Measurements from ENCODE around the gene COP1. TPM values are rescaled to one million over a fixed set of nuclear protein-coding genes. Genes with fewer than 3 reads are reported as not detected.
"Not testable (repeated sequence)": the region's sequence is repeated elsewhere in the genome, so short reads cannot be mapped to it uniquely, and the experiment has no call there.

Gene COP1
- total RNA-seq, 1 experiment from 2014 or later: 38.6 TPM

DNA sequence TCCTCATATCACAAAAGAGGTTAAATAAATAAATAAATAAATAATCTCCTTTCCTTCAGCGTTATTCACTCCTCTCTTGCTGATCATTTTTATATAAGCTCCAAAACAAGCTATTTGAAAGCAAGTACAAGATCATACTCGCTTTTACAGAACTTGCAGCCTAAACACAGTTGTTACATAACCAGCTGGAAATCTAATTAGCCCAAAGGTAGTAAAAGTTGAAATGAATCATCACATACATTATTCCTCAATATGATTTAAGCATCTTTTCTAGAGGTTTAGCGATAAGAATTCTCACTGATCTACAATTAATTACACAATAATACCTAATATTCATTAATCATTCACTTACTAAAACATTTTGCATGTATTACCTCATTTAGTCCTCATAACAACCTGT, 160.2 kb downstream of the COP1 start:
- DNase-seq (ENCODE audit: low read depth): no peak

- no peak for DNase-seq (ENCODE audit: low read depth)
Observed at GRCh38 chr1:176043537-176043936, 163.5 kb downstream of the COP1 start.

DNA sequence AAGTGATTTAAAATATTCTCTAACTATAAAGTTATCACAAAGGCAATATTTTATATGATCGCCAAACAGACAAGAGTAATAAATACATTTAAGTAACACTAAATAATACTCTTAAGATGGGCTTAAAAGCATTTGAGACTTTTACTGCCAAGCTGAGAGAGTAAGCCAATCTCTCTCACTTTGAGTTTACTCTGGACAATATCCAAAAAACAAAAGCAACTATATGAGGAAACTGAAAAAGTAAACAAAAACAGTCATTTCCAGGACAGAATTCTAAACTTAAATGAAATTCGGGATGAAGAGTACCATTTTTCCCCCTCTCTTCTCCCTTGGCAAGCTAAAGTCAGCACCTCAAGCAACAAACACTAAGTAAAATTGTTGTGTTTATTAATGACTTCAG, 173.2 kb downstream of the COP1 start:
- no peak for DNase-seq (ENCODE audit: low read depth)

- no peak for DNase-seq (ENCODE audit: low read depth)
Observed at GRCh38 chr1:176033474-176033873, 173.6 kb downstream of the COP1 start.

- DNase-seq (ENCODE audit: low read depth): no peak
Observed at GRCh38 chr1:176032040-176032645, 174.9 kb downstream of the COP1 start.

- DNase-seq (ENCODE audit: low read depth): no peak
Observed at GRCh38 chr1:176029609-176030008, 177.5 kb downstream of the COP1 start.

DNA sequence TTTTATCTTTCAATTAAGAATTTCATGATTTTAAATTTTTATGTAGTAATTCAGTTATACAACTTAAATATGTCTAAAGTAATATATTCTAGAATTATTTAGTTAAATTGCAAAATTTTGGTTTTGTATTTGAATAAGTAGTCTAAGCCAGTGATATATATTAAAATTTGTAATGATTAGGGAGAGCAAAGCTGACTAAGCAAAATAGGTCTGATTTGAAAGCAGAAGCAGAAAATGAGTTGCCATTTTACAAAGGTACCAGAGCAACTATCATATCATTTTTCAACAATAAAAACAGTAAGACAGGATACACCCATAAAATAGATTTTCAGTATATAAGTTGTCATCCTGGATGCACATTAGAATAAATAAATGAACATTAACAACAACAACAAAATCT, 177.9 kb downstream of the COP1 start:
- DNase-seq (ENCODE audit: low read depth): no peak

GRCh38 chr1:176027934-176028333, 179.2 kb downstream of the COP1 start:
- not testable (repeated sequence) for DNase-seq (ENCODE audit: low read depth)

GRCh38 chr1:176022574-176022973, 184.5 kb downstream of the COP1 start:
- DNase-seq (ENCODE audit: low read depth): no peak

DNA sequence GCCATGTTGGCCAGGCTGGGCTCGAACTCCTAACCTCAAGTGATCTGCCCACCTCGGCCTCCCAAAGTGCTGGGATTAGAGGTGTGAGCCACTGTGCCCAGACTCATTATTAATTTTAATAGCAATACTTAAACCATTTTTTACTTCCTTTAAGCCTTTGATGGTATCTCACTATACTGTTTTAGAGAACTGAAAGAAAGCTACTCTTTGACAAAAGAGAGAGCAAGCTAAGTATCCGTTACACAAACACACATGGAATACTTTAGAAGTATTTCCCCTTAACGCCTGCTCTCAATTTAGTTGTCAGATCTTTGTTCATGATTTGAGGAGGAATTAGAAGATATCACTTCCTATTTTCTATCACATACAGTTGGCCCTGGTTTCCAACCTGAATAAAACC, 189.4 kb downstream of the COP1 start:
- DNase-seq (ENCODE audit: low read depth): no peak

DNA sequence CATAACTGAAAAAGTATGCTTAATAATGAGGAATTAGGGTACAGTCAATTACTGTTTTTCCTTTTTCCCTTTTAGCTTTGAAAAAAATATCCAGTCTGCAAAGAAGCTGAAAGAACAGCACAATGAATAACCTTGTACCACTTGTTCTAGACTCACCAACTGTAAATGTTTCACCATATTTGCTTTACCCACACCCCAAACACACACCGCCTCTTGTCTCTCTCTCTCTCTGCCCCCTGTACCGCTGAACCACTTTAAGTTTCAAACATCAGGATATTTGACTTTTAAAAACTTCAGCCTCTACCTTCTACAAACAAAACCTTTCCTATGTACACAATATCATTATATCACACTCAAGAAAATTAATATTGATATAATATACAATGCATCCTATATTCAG, 197.1 kb downstream of the COP1 start:
- no peak for DNase-seq (ENCODE audit: low read depth)

DNA sequence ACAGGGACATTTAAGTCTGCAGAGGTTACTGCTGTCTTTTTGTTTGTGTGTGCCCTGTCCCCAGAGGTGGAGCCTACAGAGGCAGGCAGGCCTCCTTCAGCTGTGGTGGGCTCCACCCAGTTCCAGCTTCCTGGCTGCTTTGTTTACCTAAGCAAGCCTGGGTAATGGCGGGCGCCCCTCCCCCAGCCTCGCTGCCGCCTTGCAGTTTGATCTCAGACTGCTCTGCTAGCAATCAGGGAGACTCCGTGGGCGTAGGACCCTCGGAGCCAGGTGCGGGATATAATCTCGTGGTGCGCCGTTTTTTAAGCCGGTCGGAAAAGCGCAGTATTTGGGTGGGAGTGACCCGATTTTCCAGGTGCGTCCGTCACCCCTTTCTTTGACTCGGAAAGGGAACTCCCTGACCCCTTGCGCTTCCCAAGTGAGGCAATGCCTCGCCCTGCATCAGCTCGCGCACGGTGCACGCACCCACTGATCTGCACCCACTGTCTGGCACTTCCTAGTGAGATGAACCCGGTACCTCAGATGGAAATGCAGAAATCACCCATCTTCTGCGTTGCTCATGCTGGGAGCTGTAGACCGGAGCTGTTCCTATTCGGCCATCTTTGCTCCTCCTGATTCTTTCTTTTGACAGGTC, 199.2 kb downstream of the COP1 start:
- not testable (repeated sequence) for DNase-seq (ENCODE audit: low read depth)

GRCh38 chr1:175994660-175995059, 212.4 kb downstream of the COP1 start:
- not testable (repeated sequence) for DNase-seq (ENCODE audit: low read depth)

GRCh38 chr1:175992825-175993224, 214.3 kb downstream of the COP1 start:
- DNase-seq (ENCODE audit: low read depth): not testable (repeated sequence)

GRCh38 chr1:175992202-175992601, 214.9 kb downstream of the COP1 start:
- DNase-seq (ENCODE audit: low read depth): not testable (repeated sequence)

GRCh38 chr1:175984813-175985212, 222.3 kb downstream of the COP1 start:
- DNase-seq (ENCODE audit: low read depth): no peak

DNA sequence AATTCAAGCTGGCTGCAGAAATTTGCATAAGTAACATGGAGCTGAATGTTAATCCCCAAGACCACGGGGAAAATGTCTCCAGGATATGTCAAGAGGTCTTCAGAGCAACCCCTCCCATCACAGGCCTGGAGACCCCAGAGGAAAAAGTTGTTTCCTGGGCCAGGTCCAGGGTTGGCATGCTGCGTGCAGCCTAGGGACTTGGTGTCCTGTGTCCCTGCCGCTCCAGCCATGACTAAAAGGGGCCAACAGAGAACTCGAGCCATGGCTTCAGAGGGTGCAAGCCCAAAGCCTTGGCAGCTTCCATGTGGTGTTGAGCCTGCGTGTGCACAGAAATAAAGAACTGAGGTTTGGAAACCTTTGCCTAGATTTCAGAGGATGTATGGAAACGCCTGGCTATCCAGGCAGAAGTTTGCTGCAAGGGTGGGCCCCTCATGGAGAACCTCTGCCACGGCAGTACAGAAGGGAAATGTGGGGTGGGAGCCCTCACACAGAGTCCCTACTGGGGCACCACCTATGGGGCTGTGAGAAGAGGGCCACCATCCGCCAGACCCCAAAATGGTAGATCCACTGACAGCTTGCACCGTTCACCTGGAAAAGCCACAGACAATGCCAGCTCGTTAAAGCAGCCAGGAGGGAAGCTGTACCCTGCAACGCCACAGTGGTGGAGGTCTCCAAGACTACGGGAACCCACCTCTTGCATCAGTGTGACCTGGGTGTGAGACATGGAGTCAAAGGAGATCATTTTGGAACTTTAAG, 222.9 kb downstream of the COP1 start:
- no peak for DNase-seq (ENCODE audit: low read depth)

GRCh38 chr1:175983363-175983762, 223.7 kb downstream of the COP1 start:
- not testable (repeated sequence) for DNase-seq (ENCODE audit: low read depth)

GRCh38 chr1:175981128-175981527, 226.0 kb downstream of the COP1 start:
- no peak for DNase-seq (ENCODE audit: low read depth)

DNA sequence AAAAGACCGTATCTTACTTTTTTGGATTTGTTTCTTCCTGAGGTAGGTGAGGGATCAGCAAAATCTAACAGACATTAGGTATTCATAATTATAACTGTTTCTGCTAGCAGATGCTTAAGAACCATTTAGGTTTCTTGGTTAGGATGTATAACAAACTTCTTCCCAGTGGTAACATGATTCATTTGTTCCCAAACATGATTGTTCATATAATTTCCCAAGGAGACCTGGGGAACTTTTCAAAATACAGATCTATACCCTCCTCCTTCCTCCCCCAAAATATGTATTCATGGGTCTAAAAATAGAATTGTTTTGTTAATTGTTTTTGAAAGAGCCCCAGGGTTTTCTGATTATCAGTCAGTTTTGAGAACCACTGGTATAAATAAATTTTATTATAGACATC, 228.2 kb downstream of the COP1 start:
- no peak for DNase-seq (ENCODE audit: low read depth)

- DNase-seq (ENCODE audit: low read depth): no peak
Observed at GRCh38 chr1:175978476-175978875, 228.6 kb downstream of the COP1 start.

GRCh38 chr1:175976865-175977642, 230.0 kb downstream of the COP1 start:
- no peak for DNase-seq (ENCODE audit: low read depth)

All from HT1080 (cell line).